Brain pericyte (primary cell): Measurements from ENCODE around the gene SLC22A12.
"Not testable (repeated sequence)": the region's sequence is repeated elsewhere in the genome, so short reads cannot be mapped to it uniquely, and the experiment has no call there.

Experiments
- DNase-seq: peaks from one replicate; pipeline ENCODE4 v3.0.0-alpha.2; 2012; ENCODE audit warnings: low read depth, low spot score

The SLC22A12 gene

GRCh38 chr11:64590763-64591221 is at the start of gene SLC22A12:
SLC22A12 (plus strand) TSS chr11:64591220; CDS start chr11:64591557, 337 bp downstream.
- DNase-seq: no peak

DNA sequence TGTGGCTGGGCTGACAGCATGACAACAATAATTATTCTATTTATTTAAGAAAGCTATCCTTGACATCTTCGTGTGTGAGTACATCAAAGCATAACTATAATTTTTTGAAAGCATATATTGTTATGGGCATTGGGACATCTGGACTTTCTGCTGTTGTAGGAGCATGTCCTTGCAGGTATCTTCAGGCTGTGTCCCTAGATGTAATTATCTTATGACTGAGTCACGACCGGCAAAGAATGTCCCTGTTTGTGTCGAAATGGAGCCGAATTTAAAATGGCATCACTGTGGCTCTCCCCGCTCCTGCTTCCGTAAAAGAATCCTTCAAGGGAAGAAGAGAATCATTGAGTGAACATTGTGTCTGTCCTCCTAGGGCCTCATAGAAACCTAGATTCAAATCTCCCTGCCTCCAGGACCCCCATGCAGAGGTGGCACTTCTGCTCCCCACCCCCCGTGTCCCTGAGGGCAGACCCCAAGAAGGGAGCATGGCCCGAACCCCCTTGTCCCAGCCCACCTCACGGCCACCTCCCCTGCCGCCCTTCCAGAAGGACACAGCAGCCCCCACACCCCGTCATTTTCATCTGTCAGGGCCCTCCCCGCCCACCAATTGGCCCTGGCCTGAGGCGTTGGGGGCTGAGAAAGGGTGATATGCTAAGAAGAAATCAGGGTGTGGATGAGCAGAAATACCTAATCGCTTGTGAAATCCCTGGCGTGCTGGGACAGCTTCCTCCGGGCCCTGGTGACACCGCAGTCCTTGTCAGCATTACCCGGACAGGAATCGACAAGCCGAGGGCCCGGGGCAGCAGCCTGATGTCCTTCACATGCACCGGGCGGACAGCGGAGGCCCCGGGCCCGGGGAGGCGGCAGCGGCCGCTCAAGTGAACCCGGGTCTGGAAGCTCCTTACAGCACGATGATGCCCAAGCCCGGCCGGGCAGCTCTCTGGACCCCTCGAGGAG is 48.6 kb upstream of the SLC22A12 start:
- DNase-seq: no peak

- DNase-seq: no peak
Observed at GRCh38 chr11:64543818-64544217, 47.2 kb upstream of the SLC22A12 start.

- no peak for DNase-seq
Observed at GRCh38 chr11:64544616-64545296, 46.3 kb upstream of the SLC22A12 start.

DNA sequence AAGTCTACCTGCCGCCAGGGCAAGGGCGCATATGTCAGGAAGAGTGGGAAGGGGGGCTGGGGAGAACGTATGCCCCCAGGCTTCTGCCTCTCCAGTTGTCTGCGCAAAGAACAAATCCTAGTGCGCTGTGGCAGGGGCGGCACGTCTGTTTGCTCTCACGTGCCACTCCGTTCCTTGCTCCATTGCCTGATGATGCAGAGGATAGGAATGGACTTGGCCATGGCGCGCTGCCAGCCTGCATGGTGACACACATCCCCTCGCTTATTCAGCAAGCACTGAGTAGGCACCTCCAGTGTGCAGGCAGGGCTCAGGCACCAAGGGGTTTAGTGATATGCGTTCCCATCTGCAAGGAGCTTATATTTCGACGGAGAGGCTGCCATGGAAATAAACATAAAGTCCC is 45.4 kb upstream of the SLC22A12 start:
- DNase-seq: no peak

DNA sequence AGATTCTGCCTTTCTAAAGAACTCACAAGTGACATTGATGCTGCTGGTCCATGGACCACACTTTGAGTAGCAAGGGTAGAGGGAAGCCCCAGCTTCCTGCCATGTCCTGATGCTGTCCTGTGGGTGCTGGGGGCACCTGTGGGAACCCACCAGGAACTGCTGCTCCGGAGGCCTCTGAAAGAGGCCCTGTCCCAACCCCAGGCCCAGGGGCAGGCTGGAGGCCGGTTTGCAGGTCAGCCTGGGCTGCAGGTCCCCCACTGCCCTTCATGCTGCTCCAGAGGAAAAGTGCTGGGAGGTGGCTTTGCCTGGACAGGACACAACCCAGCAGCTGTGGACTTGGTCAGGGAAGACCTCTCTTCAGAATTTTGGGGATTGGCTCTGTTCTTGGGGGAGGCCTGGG is 44.8 kb upstream of the SLC22A12 start:
- DNase-seq: no peak

DNA sequence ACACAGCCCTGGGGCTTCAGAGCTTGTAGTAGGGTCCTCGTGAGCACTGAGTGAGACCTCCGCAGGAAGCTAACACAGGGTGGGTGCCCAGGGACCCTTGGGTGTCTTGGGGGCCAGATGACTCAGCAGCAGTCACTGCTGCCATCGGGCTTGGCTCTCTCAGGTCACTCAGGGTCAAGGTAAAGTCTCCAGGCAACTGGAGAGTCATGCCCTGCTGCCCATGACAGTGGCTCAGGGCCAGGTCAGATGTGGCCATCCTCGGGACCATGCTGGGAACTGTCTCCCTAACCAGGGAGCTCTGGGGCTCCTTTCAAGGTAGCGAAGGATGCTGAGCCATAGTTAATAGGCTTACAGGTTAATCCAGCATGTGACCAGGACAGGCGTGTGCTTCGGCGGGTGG is 44.4 kb upstream of the SLC22A12 start:
- DNase-seq: no peak

GRCh38 chr11:64549969-64550368 is 41.1 kb upstream of the SLC22A12 start:
- no peak for DNase-seq

- DNase-seq: no peak
Observed at GRCh38 chr11:64553554-64554201, 37.3 kb upstream of the SLC22A12 start.

DNA sequence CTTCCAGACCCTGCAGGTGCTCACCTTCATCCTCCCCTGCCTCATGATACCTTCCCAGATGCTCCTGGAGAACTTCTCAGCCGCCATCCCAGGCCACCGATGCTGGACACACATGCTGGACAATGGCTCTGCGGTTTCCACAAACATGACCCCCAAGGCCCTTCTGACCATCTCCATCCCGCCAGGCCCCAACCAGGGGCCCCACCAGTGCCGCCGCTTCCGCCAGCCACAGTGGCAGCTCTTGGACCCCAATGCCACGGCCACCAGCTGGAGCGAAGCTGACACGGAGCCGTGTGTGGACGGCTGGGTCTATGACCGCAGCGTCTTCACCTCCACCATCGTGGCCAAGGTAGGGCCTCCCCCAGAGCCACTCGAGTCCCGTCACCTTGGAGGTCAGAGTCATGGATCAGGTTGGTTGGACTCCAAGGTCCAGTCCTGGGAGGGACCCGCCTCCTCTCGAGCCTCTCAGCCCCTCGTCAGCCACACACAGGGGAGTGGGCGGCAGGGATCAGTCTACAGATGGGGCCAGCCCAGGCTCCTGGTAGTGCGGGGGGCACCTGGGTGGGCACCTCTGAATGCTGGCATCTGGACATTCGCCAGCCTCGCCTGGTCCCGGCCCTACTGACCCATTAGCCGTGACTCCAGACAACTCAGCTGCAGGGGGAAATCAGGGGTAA is 34.8 kb upstream of the SLC22A12 start:
- DNase-seq: no peak

DNA sequence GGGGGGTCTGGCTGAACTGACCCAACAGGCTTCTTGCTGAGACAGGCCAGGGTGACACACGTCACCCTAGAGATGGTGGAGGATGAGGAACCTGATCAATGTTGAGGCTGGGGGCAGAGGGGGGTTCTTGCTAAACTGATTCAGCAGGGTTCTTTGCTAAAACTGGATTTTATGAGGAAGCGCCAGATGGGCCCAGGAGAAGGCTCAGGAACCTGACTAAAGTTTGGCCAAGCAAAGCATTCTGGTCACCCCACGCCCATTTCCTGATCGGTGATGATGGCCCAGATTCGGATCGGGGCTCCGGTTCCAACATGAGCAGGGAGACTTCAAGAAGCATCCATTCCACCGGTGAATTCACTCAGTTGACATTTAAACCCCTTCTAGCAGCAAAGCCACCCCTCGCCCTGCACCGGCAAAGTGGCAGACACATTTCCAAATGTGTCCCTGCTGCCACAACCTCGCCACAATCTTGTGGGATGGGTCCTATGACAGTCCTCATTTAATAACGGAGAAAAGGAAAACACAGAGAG is 34.2 kb upstream of the SLC22A12 start:
- no peak for DNase-seq

DNA sequence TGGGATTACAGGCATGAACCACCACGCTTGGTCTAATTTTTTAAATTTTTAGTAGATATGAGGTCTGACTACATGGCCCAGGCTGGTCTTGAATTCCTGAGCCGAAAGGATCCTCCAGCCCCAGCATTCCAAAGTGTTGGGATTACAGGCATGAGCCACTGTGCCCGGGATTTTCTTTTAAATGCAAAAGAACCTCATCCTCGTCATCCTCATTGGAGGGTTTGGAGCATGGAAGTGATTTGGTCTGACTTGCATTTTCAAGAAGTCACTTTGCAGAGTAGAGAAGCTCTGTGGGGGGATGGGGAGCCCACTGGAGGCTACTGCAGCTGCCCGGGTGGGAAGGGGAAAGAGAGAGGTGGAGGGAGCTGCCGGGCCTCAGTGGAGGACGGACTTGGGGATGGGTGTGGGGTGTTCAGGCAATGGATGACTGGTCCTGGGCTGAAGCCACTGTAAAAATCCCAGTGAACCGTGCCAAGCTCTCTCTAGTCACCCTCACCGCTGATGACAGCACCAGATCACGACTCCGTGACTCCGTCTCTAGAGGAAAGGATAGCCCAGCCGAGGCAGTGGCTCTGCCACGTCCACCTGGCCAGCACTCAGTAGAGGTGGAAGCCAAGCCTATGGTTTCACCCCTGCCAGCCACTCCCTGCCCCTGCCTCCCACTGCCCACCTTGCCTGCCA is 32.8 kb upstream of the SLC22A12 start:
- no peak for DNase-seq

DNA sequence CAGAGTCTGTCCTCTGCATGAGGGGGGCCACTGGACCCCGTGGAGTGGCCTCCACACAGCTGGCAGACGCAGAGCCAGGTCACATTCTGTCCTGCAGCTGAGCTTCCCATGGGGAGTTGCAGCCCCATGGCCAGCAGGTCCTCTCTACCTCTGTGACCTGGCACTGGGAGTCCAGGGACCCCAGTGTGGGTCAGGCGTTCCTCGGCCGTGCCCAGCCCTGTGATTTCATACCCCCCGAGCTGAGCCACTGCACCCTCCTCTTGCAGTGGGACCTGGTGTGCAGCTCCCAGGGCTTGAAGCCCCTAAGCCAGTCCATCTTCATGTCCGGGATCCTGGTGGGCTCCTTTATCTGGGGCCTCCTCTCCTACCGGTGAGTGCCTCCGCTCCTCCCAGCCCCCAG is 32.2 kb upstream of the SLC22A12 start:
- DNase-seq: no peak

- DNase-seq: no peak
Observed at GRCh38 chr11:64559351-64560138, 31.5 kb upstream of the SLC22A12 start.

GRCh38 chr11:64560139-64560771 is 30.8 kb upstream of the SLC22A12 start:
- DNase-seq: no peak

GRCh38 chr11:64560941-64561340 is 30.1 kb upstream of the SLC22A12 start:
- DNase-seq: no peak

- DNase-seq: not testable (repeated sequence)
Observed at GRCh38 chr11:64561429-64561828, 29.6 kb upstream of the SLC22A12 start.

GRCh38 chr11:64561984-64562722 is 28.9 kb upstream of the SLC22A12 start:
- no peak for DNase-seq
